ENCODE data around the gene NHLH1. TPM values are rescaled to one million over a fixed set of nuclear protein-coding genes. Genes with fewer than 3 reads are reported as not detected.
"Not testable (repeated sequence)": the region's sequence is repeated elsewhere in the genome, so short reads cannot be mapped to it uniquely, and the experiment has no call there.

The NHLH1 gene
- total RNA-seq, 2 experiments from 2014 or later, result 0.07 TPM; not detected in 1

DNA sequence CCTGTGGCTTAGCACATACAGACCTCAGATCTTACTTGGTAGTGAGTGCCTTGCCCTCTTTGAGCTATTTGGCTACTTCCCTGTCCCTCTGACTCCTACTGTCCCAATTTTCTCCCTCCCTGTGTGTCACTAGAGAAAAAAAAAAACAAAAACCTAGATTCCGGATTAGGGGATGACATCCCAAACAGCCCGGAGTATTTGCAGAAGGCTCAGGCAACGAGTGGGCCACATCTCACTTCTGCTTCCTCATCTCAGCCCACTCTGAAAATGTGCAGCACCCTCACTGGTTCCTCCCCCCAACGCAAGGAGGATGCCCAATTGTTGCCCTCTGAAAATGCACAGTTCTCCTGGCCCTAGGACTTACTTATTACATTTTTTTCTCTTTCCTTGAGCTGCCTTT lies 4.9 kb downstream of the NHLH1 start:
- no peak for DNase-seq
- H3K27ac Mint-ChIP-seq, result no peak overlapping the region
- H3K9me3 Mint-ChIP-seq, result no peaks in the 10 kb centered on the region
- no peaks in the 10 kb centered on the region for H3K36me3 Mint-ChIP-seq (ENCODE audit: low read depth)
- no peaks in the 10 kb centered on the region for H3K27me3 Mint-ChIP-seq (ENCODE audit: low read depth)
- H3K4me3 Mint-ChIP-seq, result no peak overlapping the region
- H3K4me1 Mint-ChIP-seq (ENCODE audit: low read depth), result peaks cover 13% of the 10 kb centered on the region
- intact Hi-C loops (cut with micrococcal nuclease), result no loop called here
- CTCF ChIA-PET, result interaction anchor here (0.6 to 1.5 kb wide), 4 partner anchors 9 to 80 kb away, joined by 3 to 5 read pairs (median 4); no protein-coding TSS in a partner anchor

DNA sequence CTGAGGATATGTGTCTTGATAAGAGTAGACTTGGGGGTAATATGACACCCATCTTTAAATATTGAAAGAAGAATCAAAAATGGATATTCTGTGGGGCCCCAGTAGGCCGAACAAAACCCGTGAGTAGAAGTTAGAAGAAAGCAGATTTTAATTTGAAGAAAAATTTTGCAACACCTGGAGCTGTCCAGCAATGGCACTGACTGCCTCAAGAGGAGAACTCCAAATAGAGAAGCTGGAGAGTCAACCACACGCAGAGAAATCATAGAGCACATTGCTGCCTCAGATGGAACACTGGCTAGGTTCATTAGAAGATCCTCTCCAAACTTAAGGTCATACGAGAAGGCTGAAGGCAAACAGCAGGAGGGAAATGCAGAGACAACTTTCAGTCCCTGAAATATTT lies 6.8 kb downstream of the NHLH1 start:
- peaks cover 13% of the 10 kb centered on the region for H3K4me1 Mint-ChIP-seq (ENCODE audit: low read depth)
- no peak overlapping the region for H3K27ac Mint-ChIP-seq
- CTCF ChIA-PET, result interaction anchor here (0.6 to 1.5 kb wide), 2 partner anchors 107 to 180 kb away, joined by 4 to 5 read pairs; no protein-coding TSS in a partner anchor
- no peak overlapping the region for H3K4me3 Mint-ChIP-seq
- intact Hi-C loops (cut with micrococcal nuclease), result no loop called here
- H3K9me3 Mint-ChIP-seq, result no peaks in the 10 kb centered on the region
- H3K27me3 Mint-ChIP-seq (ENCODE audit: low read depth), result no peaks in the 10 kb centered on the region
- DNase-seq, result no peak
- H3K36me3 Mint-ChIP-seq (ENCODE audit: low read depth), result no peaks in the 10 kb centered on the region

DNA sequence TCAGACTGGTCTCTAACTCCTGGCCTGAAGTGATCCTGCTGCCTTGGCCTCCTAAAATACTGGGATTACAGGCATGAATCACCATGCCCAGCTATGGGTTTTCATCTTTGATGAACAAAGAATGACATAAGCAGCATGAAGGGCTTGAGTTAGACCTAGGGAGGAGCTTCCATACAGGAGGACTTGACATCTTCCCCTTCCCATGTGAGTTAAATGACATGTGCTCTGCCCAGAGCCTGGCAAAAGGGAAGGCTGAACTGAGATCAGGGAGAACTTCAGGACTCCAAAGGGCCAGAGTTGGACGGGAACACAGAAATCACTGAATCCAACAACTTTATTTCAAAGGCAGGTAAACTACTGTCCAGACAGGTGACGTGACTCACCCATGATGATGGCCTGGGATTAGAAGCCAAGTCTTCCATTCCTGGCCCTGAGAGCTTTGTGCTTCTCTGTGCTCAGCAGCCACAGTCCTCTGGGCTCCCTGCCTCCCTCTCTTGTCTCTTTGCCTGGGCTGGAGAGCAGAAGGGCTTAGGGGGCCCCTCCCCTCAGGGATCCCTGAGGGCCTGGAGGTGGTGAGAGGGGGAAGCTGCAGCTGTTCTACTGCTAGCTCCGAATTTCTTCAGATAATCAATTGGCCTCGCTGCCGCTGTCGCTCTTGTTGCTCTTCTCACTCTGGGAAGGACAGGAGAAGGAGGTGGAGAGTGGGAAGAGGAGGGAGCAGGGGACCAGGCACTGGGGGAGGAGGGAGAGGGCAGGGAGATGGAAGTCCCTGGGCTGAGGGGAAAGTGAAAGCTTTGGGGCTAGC lies 7.6 kb downstream of the NHLH1 start:
- intact Hi-C loops (cut with micrococcal nuclease), result no loop called here
- no peak for DNase-seq
- Mint-ChIP-seq H3K27ac (no peak overlapping the region), H3K27me3 (ENCODE audit: low read depth) (no peaks in the 10 kb centered on the region), H3K36me3 (ENCODE audit: low read depth) (no peaks in the 10 kb centered on the region), H3K4me1 (ENCODE audit: low read depth) (peaks cover 13% of the 10 kb centered on the region), H3K4me3 (no peak overlapping the region), H3K9me3 (no peaks in the 10 kb centered on the region)
- CTCF ChIA-PET, result interaction anchor here (1.1 to 4.0 kb wide), 3 partner anchors 83 to 244 kb away, joined by 3 to 34 read pairs (median 3); no protein-coding TSS in a partner anchor

DNA sequence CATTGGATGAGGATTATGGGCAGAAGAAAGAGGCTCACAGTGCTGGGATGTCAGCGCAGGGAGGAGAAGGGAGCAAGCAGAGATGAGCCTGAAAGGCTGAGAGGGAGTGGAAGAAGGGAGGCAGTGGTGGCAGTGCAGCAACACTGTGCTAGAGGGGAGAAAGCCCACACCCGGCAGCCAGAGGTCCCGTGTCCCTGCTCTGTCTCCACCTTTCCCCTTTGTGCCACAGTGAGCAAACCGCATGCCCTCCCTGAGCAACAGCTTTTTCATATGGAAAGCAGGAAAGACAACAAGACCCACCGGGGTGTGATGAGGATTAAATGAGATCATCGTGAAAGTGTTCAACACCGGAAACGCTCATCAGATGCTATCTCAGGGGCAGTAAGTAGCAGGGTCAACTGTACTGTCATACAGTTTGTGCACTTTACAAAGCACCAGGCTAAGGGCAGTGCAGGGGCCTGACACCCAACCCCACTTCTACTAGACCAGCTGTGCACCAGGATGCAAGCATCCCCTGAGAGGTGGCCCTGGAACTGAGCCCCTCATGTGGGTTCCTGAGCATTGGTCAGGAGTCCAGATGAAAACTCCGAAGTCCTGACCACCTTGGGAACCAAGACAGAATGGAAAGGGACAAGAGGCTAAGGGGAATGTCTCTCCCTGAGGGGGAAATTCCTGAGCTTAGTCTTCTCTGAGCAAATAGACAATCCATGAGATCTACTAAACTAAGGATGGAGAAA lies 9.1 kb downstream of the NHLH1 start:
- Mint-ChIP-seq H3K4me3 (no peak overlapping the region), H3K9me3 (no peaks in the 10 kb centered on the region), H3K36me3 (ENCODE audit: low read depth) (no peaks in the 10 kb centered on the region), H3K4me1 (ENCODE audit: low read depth) (peaks cover 13% of the 10 kb centered on the region), H3K27ac (no peak overlapping the region), H3K27me3 (ENCODE audit: low read depth) (no peaks in the 10 kb centered on the region)
- intact Hi-C loops (cut with micrococcal nuclease), result loop anchor here (1.0 kb wide), 4 partner anchors 85 to 291 kb away; no protein-coding TSS in a partner anchor
- peak; percentile 25 for DNase-seq
- CTCF ChIA-PET, result interaction anchor here (0.6 to 5.0 kb wide), 39 partner anchors 8 to 632 kb away, joined by 3 to 34 read pairs (median 5); partner anchors contain the start of genes CASQ1, IGSF8 and PEA15

DNA sequence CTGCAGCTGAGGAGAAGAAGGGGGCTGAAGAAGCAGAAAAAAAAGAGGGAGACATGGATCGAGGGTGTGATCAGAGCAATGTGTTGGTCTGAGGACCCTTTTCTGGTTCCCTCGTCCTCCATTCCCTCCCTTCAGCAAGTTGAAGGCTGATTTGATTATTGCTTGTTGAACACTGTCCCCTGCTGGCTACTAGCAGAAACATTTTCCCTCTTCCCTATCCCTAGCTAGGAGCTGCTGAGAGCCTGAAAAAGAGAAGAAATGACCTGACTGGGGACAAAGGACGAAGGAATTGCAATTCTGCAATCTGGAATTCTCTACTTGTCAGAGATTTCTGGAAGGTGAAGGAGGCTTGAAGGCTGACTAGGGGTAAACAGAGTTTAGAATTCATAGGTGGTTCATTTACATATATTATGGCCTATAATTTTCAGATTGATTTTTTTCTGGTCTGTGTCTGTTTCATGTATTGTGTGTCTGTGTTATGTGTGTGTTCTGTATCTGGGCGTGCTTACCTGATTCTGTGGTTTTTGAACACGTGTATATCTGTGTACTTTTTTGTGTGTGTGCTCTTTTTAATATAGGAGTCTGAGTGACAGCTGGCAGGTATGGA lies 9.8 kb downstream of the NHLH1 start:
- H3K4me3 Mint-ChIP-seq, result no peak overlapping the region

DNA sequence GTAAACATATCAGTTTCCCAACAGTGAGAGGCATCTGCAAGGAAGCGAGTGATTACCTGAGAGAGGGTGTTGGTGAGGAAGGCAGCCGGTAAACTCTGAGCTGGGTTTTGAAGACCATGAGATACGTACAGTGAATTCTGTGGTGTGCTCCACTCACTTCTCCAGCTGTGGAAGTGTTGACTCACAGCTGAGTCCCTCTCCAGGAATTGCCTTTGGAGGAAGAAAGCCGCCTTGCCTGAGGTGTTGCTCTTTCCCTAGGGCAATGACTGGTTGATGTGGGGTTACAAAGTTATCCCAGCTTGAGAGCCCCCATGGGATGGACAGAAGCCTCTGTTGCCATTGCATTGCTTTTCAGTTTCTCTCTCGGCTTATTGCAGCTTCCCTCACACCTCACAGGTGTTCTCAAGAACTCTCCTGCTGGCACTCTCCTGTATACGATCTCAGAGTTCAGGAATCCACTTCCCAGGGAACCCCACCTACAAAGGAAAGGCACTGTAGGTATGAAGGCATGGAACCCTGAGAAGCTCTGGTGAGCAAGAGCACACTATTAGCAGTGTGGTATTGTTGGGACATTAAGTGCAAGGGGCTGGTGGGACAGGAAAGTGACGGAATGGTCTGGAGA lies 10.8 kb downstream of the NHLH1 start:
- intact Hi-C loops (cut with micrococcal nuclease), result no loop called here
- peaks cover 13% of the 10 kb centered on the region for H3K4me1 Mint-ChIP-seq (ENCODE audit: low read depth)
- H3K27me3 Mint-ChIP-seq (ENCODE audit: low read depth), result no peaks in the 10 kb centered on the region
- H3K36me3 Mint-ChIP-seq (ENCODE audit: low read depth), result no peaks in the 10 kb centered on the region
- no peak overlapping the region for H3K4me3 Mint-ChIP-seq
- no peaks in the 10 kb centered on the region for H3K9me3 Mint-ChIP-seq
- no peak for DNase-seq
- H3K27ac Mint-ChIP-seq, result no peak overlapping the region
- CTCF ChIA-PET, result interaction anchor here (0.8 to 5.0 kb wide), 25 partner anchors 11 to 299 kb away, joined by 3 to 34 read pairs (median 5); partner anchors contain the start of genes CASQ1 and PEA15

More for the DNA sequence above, 9.8 kb downstream of the NHLH1 start:
- DNase-seq, result peak; percentile 55
- Mint-ChIP-seq H3K9me3 (no peaks in the 10 kb centered on the region), H3K27me3 (ENCODE audit: low read depth) (no peaks in the 10 kb centered on the region), H3K4me1 (ENCODE audit: low read depth) (peaks cover 13% of the 10 kb centered on the region), H3K27ac (no peak overlapping the region), H3K36me3 (ENCODE audit: low read depth) (no peaks in the 10 kb centered on the region)
- CTCF ChIA-PET, result interaction anchor here (0.6 to 5.0 kb wide), 49 partner anchors 9 to 631 kb away, joined by 3 to 34 read pairs (median 4); partner anchors contain the start of genes CASQ1, IGSF8 and PEA15
- intact Hi-C loops (cut with micrococcal nuclease), result loop anchor here (1.0 kb wide), 4 partner anchors 85 to 291 kb away; no protein-coding TSS in a partner anchor

DNA sequence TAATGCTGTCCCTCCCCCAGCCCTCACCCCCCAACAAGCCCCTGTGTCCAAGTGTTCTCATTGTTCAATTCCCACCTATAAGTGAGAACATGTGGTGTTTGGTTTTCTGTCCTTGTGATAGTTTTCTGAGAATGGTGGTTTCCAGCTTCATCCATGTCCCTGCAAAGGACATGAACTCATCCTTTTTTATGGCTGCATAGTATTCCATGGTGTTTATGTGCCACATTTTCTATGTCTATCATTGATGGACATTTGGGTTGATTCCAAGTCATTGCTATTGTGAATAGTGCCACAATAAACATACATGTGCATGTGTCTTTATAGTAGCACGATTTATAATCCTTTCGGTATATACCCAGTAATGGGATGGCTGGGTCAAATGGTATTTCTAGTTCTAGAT lies 17.9 kb downstream of the NHLH1 start:
- H3K4me3 Mint-ChIP-seq, result not testable (repeated sequence)

DNA sequence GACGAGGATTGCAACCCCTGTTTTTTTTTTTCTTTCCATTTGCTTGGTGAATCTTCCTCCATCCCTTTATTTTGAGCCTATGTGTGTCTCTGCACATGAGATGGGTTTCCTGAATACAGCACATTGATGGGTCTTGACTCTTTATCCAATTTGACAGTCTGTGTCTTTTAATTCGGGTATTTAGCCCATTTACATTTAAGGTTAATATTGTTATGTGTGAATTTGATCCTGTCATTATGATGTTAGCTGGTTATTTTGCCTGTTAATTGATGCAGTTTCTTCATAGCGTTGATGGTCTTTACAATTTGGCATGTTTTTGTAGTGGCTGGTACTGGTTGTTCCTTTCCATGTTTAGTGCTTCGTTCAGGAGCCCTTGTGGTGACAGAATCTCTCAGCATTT lies 21.5 kb downstream of the NHLH1 start:
- DNase-seq; H3K9me3 Mint-ChIP-seq; H3K36me3 Mint-ChIP-seq (ENCODE audit: low read depth); H3K27me3 Mint-ChIP-seq (ENCODE audit: low read depth); H3K4me3 Mint-ChIP-seq; intact Hi-C loops (cut with micrococcal nuclease); H3K27ac Mint-ChIP-seq; H3K4me1 Mint-ChIP-seq (ENCODE audit: low read depth): not testable (repeated sequence)
- CTCF ChIA-PET, result interaction anchor here (0.9 kb wide), 1 partner anchor 11 kb away, joined by 3 read pairs; no protein-coding TSS in a partner anchor

More for the DNA sequence above, 17.9 kb downstream of the NHLH1 start:
- CTCF ChIA-PET; H3K27me3 Mint-ChIP-seq (ENCODE audit: low read depth); intact Hi-C loops (cut with micrococcal nuclease); DNase-seq; H3K27ac Mint-ChIP-seq; H3K36me3 Mint-ChIP-seq (ENCODE audit: low read depth); H3K4me1 Mint-ChIP-seq (ENCODE audit: low read depth); H3K9me3 Mint-ChIP-seq: not testable (repeated sequence)

DNA sequence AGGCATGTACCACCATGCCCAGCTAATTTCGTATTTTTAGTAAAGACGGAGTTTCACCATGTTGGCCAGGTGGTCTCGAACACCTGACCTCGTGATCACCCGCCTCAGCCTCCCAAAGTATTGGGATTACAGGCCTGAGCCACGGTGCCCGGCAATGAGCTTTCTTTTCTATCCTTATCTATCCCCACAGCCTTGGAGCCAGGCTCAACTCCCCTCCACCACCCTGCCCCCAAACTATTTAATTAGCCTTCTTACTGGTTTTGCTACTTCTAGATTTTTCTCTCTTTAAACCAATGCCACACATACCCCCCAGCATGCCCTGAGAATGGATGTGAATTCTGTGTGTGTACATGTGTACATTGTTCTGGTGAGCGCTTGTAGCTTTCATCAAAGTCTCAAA lies 27.8 kb downstream of the NHLH1 start:
- H3K36me3 Mint-ChIP-seq (ENCODE audit: low read depth), result no peaks in the 10 kb centered on the region
- intact Hi-C loops (cut with micrococcal nuclease), result no loop called here
- no peak overlapping the region for H3K4me3 Mint-ChIP-seq
- H3K4me1 Mint-ChIP-seq (ENCODE audit: low read depth), result no peaks in the 10 kb centered on the region
- H3K27me3 Mint-ChIP-seq (ENCODE audit: low read depth), result no peaks in the 10 kb centered on the region
- CTCF ChIA-PET, result interaction anchor here (0.6 kb wide), 1 partner anchor 34 kb away, joined by 3 read pairs; no protein-coding TSS in a partner anchor
- no peaks in the 10 kb centered on the region for H3K9me3 Mint-ChIP-seq
- no peak overlapping the region for H3K27ac Mint-ChIP-seq
- DNase-seq, result no peak

DNA sequence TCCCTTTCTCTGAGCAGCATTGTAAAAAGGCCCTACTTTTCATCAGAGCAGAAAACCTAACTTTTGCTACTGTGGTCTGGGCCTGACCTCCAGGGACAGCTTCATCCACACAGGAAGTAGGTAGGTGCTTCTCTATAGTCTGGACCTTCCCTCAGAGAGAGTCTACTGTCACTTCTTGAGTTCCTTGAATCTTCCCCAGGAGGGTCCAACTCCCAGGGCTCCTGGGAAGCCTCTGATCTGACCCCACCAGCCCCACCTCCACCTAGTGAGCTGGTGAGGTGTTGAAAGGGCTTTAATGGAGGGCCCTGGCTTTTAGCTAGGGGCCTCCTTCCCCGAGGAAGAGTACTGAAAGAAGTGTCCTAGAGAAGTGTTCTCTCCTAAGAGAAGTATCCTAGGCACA lies 30.8 kb downstream of the NHLH1 start:
- no peak overlapping the region for H3K27ac Mint-ChIP-seq
- H3K27me3 Mint-ChIP-seq (ENCODE audit: low read depth), result peaks cover 13% of the 10 kb centered on the region

DNA sequence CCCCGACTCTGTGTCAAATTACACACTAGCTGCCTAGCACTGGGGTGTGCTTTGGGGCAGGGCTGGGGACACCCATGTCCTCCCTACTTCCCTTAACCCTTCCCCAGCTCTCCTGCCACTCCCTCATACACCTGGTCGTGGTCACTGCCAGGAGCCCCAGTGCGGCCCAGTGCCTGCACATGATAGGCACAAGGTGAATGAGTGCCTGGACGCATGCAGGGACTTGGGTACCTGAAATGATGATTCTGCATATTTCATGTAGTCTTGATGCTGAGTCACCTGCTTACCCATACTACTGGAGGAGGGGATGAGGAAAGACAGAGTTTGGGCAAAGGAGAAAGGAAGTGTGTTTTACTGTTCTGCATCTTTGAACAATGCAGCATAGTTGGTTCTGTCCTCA lies 32.0 kb downstream of the NHLH1 start:
- no peak for DNase-seq
- CTCF ChIA-PET, result interaction anchor here (1.0 kb wide), 1 partner anchor 19 kb away, joined by 3 read pairs; no protein-coding TSS in a partner anchor
- Mint-ChIP-seq H3K9me3 (no peaks in the 10 kb centered on the region), H3K4me1 (ENCODE audit: low read depth) (peaks cover 3% of the 10 kb centered on the region), H3K27ac (no peak overlapping the region), H3K27me3 (ENCODE audit: low read depth) (peaks cover 13% of the 10 kb centered on the region), H3K36me3 (ENCODE audit: low read depth) (no peaks in the 10 kb centered on the region), H3K4me3 (no peak overlapping the region)
- intact Hi-C loops (cut with micrococcal nuclease), result no loop called here

More for the DNA sequence above, 30.8 kb downstream of the NHLH1 start:
- peaks cover 3% of the 10 kb centered on the region for H3K4me1 Mint-ChIP-seq (ENCODE audit: low read depth)
- no peak for DNase-seq
- intact Hi-C loops (cut with micrococcal nuclease), result no loop called here
- CTCF ChIA-PET, result interaction anchor here (1.0 to 1.8 kb wide), 2 partner anchors 21 kb away, joined by 3 to 7 read pairs; no protein-coding TSS in a partner anchor
- no peak overlapping the region for H3K4me3 Mint-ChIP-seq
- H3K36me3 Mint-ChIP-seq (ENCODE audit: low read depth), result no peaks in the 10 kb centered on the region
- H3K9me3 Mint-ChIP-seq, result no peaks in the 10 kb centered on the region

Measured in activated naive CD4-positive, alpha-beta T cell treated with anti-CD3 and anti-CD28 coated beads for 36 hours (primary cell).